Nephron progenitor cell (in vitro differentiated cells): Measurements from ENCODE around the gene CTF1.
"Not testable (repeated sequence)": the region's sequence is repeated elsewhere in the genome, so short reads cannot be mapped to it uniquely, and the experiment has no call there.

Experiments
- DNase-seq: peaks from one replicate; pipeline ENCODE4 v3.0.0; 2021
- H3K27ac Mint-ChIP-seq: 2 replicates; pipeline ENCODE4 v1.8.0; 2021; ENCODE audit warnings: mild to moderate bottlenecking, moderate library complexity, mixed read lengths
- H3K27me3 Mint-ChIP-seq: 2 replicates; pipeline ENCODE4 v1.8.0; 2021; ENCODE audit warnings: mild to moderate bottlenecking, low read depth, mixed read lengths; ENCODE audit not compliant: poor library complexity
- H3K36me3 Mint-ChIP-seq: 2 replicates; pipeline ENCODE4 v1.8.0; 2021; ENCODE audit warnings: low read depth, mixed read lengths
- H3K4me1 Mint-ChIP-seq: 2 replicates; pipeline ENCODE4 v1.8.0; 2021; ENCODE audit warnings: mixed read lengths
- H3K4me3 Mint-ChIP-seq: 2 replicates; pipeline ENCODE4 v1.8.0; 2021; ENCODE audit warnings: mild to moderate bottlenecking, moderate library complexity, mixed read lengths
- H3K9me3 Mint-ChIP-seq: 2 replicates; pipeline ENCODE4 v1.8.0; 2021; ENCODE audit warnings: mild to moderate bottlenecking, moderate library complexity, mixed read lengths
- CTCF ChIP-seq: fragments of 200-600 bp; sonication (generic); IDR thresholded peaks from 2 replicates; pipeline ENCODE4 v1.5.0; 2021; ENCODE audit warnings: antibody characterized with exemption

Gene CTF1

GRCh38 chr16:30929167-30929566 is 32.8 kb downstream of the CTF1 start:
- Mint-ChIP-seq H3K27me3 (no peaks in the 10 kb centered on the region), H3K9me3 (no peaks in the 10 kb centered on the region), H3K4me1 (peaks cover 25% of the 10 kb centered on the region), H3K4me3 (no peak overlapping the region), H3K27ac (no peak overlapping the region), H3K36me3 (peaks cover 26% of the 10 kb centered on the region)
- no peak for TF ChIP-seq CTCF
- no peak for DNase-seq

- H3K9me3 Mint-ChIP-seq: no peaks in the 10 kb centered on the region
- H3K36me3 Mint-ChIP-seq: peaks cover 33% of the 10 kb centered on the region
These were observed 33.8 kb downstream of the CTF1 start for GRCh38 chr16:30930160-30930571.

GRCh38 chr16:30931068-30931650 is 34.7 kb downstream of the CTF1 start:
- peaks cover 2% of the 10 kb centered on the region for H3K27me3 Mint-ChIP-seq
- no peak for DNase-seq
- TF ChIP-seq CTCF: no peak
- no peak overlapping the region for H3K27ac Mint-ChIP-seq
- no peak overlapping the region for H3K4me3 Mint-ChIP-seq
- H3K4me1 Mint-ChIP-seq: peaks cover 12% of the 10 kb centered on the region
- no peaks in the 10 kb centered on the region for H3K9me3 Mint-ChIP-seq
- peaks cover 39% of the 10 kb centered on the region for H3K36me3 Mint-ChIP-seq

More at GRCh38 chr16:30930160-30930571, 33.8 kb downstream of the CTF1 start:
- no peak for DNase-seq
- Mint-ChIP-seq H3K4me1 (peaks cover 18% of the 10 kb centered on the region), H3K27me3 (no peaks in the 10 kb centered on the region), H3K4me3 (no peak overlapping the region), H3K27ac (no peak overlapping the region)
- no peak for TF ChIP-seq CTCF

GRCh38 chr16:30934827-30935557 is 38.6 kb downstream of the CTF1 start:
- H3K27ac Mint-ChIP-seq: peak overlapping the region; percentile 77
- peak; percentile 52 for DNase-seq
- no peak overlapping the region for H3K4me3 Mint-ChIP-seq

GRCh38 chr16:30937692-30938091 is 41.3 kb downstream of the CTF1 start:
- Mint-ChIP-seq H3K36me3 (peaks cover 68% of the 10 kb centered on the region), H3K9me3 (no peaks in the 10 kb centered on the region), H3K4me3 (no peak overlapping the region), H3K4me1 (peaks cover 15% of the 10 kb centered on the region), H3K27ac (peak overlapping the region; percentile 96), H3K27me3 (peaks cover 2% of the 10 kb centered on the region)
- no peak for DNase-seq
- no peak for TF ChIP-seq CTCF

More at GRCh38 chr16:30934827-30935557, 38.6 kb downstream of the CTF1 start:
- Mint-ChIP-seq H3K9me3 (no peaks in the 10 kb centered on the region), H3K27me3 (peaks cover 2% of the 10 kb centered on the region), H3K36me3 (peaks cover 61% of the 10 kb centered on the region), H3K4me1 (peaks cover 5% of the 10 kb centered on the region)
- TF ChIP-seq CTCF: peak; percentile 45

- Mint-ChIP-seq H3K36me3 (peaks cover 81% of the 10 kb centered on the region), H3K4me1 (peaks cover 15% of the 10 kb centered on the region), H3K27ac (peak overlapping the region; percentile 71)
- DNase-seq, H3K4me3 Mint-ChIP-seq, H3K27me3 Mint-ChIP-seq, H3K9me3 Mint-ChIP-seq: not testable (repeated sequence)
These were observed 43.2 kb downstream of the CTF1 start for GRCh38 chr16:30939571-30939970.
